Measurements from ENCODE around the gene CBL.
A peak's percentile ranks its signal among the peaks of the same experiment; 100 is the strongest.

Gene CBL

DNA sequence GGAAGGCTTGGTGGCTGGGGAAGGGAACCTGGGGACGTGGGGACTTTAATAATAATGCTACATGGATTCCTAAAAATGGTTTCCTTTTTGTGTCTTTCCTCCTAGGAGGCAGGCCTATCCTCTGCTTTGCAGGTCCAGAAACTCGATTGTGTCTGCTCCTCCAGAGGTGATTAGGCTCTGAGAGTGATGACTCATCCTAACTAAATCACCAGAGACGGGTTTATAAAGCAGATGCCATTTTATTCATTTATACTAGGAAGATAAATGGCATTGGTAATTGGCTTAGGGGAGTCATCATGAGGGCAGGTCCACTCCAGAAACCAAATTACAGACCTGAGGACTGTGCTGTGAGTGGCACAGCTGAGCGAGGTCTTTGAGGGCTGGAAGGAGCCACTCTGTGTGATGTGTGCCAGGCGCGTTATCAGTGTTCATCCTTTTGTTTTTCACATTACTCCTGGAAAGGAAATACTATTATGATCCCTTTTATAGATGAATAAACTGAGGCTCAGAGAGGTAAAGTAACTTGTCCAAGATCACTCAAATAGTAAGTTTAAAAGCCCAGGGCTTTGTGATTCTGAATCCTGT is 30.6 kb upstream of the CBL start:
- Histone ChIP-seq H3K27ac (ENCODE audit: extremely low read depth, low read depth, low read length) (no peak overlapping the region), H3K9me3 (ENCODE audit: control insufficient read depth, insufficient read depth, low read depth, low read length) (no peaks in the 10 kb centered on the region), H3K4me3 (ENCODE audit: low read depth, low read length) (no peak overlapping the region), H3K4me1 (ENCODE audit: control insufficient read depth, insufficient read depth, low read length) (no peaks in the 10 kb centered on the region), H3K36me3 (ENCODE audit: control insufficient read depth in 2 of 2, insufficient read depth in 1 of 2, low read length in 2 of 2) (peaks cover 0 to 49% of the 10 kb centered on the region in 2 experiments; a peak in 2 of 3 replicates)
- POLR2A ChIA-PET, result no interaction called here
- TF ChIP-seq ZNF366 (tag by site-specific recombination; conservative IDR thresholded peaks at IDR 0.05) (peak; percentile 38; the same call in 1 of the 2 replicates), ZBTB17 (tag by site-specific recombination; IDR thresholded peaks at IDR 0.05) (peak; percentile 83), SP7 (tag by site-specific recombination; IDR thresholded peaks at IDR 0.05) (peak; percentile 47; the same call in 1 of the 2 replicates), ZNF677 (tag by site-specific recombination; IDR thresholded peaks at IDR 0.05) (no peak), SP3 (tag by site-specific recombination; IDR thresholded peaks at IDR 0.05) (no peak), ZNF629 (tag by site-specific recombination; IDR thresholded peaks at IDR 0.05) (0 out of 2 replicates have a peak, but pooled peaks have one; percentile 28), ZNF600 (tag by site-specific recombination; IDR thresholded peaks at IDR 0.05) (peak; percentile 20; the same call in 1 of the 2 replicates), ZFP3 (tag by site-specific recombination; IDR thresholded peaks at IDR 0.05; ENCODE audit: low read depth) (no peak)
- TF ChIP-seq, protein P1, sequence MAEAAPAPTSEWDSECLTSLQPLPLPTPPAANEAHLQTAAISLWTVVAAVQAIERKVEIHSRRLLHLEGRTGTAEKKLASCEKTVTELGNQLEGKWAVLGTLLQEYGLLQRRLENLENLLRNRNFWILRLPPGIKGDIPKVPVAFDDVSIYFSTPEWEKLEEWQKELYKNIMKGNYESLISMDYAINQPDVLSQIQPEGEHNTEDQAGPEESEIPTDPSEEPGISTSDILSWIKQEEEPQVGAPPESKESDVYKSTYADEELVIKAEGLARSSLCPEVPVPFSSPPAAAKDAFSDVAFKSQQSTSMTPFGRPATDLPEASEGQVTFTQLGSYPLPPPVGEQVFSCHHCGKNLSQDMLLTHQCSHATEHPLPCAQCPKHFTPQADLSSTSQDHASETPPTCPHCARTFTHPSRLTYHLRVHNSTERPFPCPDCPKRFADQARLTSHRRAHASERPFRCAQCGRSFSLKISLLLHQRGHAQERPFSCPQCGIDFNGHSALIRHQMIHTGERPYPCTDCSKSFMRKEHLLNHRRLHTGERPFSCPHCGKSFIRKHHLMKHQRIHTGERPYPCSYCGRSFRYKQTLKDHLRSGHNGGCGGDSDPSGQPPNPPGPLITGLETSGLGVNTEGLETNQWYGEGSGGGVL (tag by site-specific recombination; IDR thresholded peaks at IDR 0.05), result no peak
- CTCF ChIA-PET, result interaction anchor here (0.6 kb wide), 1 partner anchor 22 kb away, joined by 3 read pairs; no protein-coding TSS in a partner anchor

DNA sequence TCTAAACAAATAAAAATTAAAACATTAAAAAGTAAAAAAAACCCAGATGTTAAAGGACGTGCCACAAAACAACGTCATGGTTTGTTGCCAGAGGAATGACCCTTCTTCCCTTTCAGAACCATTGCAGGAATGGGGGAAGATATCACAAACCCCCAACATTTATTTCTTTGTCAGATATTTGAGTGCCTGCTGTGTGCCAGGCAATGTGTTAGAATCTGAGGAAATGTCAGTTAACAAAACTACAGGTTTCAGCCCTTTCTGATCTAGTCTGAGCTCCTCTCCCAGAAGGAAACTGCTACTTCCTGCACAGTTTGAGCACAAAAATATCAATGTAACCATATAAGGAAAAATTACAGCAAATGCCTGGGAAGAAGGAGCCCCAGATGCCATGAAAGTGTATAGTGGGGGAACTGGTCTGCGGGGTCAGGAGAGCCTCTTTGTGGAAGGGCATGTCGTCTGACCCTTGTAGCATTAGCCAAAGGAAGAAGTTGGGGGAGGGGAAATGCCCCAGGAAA is 27.9 kb upstream of the CBL start:
- Histone ChIP-seq H3K36me3 (ENCODE audit: control insufficient read depth in 2 of 2, insufficient read depth in 1 of 2, low read length in 2 of 2) (peaks cover 0 to 67% of the 10 kb centered on the region in 2 experiments; a peak in 2 of 3 replicates), H3K4me3 (ENCODE audit: low read depth, low read length) (no peak overlapping the region), H3K27ac (ENCODE audit: extremely low read depth, low read depth, low read length) (no peak overlapping the region), H3K4me1 (ENCODE audit: control insufficient read depth, insufficient read depth, low read length) (no peaks in the 10 kb centered on the region), H3K9me3 (ENCODE audit: control insufficient read depth, insufficient read depth, low read depth, low read length) (no peaks in the 10 kb centered on the region)
- no peak for TF ChIP-seq IKZF3 (tag by site-specific recombination; IDR thresholded peaks at IDR 0.05)
- TF ChIP-seq KLF7 (tag by site-specific recombination; IDR thresholded peaks at IDR 0.05; ENCODE audit: borderline replicate concordance), result no peak
- TF ChIP-seq ZNF670 (tag by site-specific recombination; IDR thresholded peaks at IDR 0.05; ENCODE audit: low read depth), result no peak
- TF ChIP-seq ZNF777 (tag by site-specific recombination; IDR thresholded peaks at IDR 0.05; ENCODE audit: borderline replicate concordance), result no peak
- ChIA-PET CTCF (interaction anchor here (1.1 to 1.2 kb wide), 3 partner anchors 9 to 160 kb away, joined by 3 to 5 read pairs (median 4); partner anchors contain the start of gene NLRX1), POLR2A (no interaction called here)

DNA sequence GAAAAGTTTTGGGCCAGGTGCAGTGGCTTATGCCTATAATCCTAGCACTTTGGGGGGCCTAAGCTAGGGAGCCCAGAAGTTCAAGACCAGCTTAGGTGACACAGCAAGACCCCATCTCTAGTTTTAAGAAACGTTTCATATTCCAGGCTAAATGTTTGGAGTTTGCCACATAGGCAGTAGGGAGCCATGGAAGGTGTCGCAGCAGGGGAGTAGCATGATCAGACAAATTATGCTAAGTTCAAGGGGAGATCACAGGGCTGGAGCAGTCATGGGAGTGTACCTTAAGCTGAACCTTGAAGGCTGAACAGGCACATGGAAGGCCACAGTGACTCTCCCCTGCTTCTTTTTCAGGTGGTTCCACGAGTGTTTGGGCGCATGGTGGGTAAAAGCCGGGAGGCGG is 26.8 kb upstream of the CBL start:
- H3K4me3 ChIP-seq (ENCODE audit: low read depth, low read length), result no peak overlapping the region
- H3K27ac ChIP-seq (ENCODE audit: extremely low read depth, low read depth, low read length), result no peak overlapping the region
- no peak for TF ChIP-seq ZNF19 (tag by site-specific recombination; IDR thresholded peaks at IDR 0.05; ENCODE audit: low read depth)
- TF ChIP-seq ZNF16 (tag by site-specific recombination; IDR thresholded peaks at IDR 0.05; ENCODE audit: low read depth), result peak; percentile 86
- peaks cover 0 to 62% of the 10 kb centered on the region in 2 experiments; a peak in 2 of 3 replicates for H3K36me3 ChIP-seq (ENCODE audit: control insufficient read depth in 2 of 2, insufficient read depth in 1 of 2, low read length in 2 of 2)
- H3K4me1 ChIP-seq (ENCODE audit: control insufficient read depth, insufficient read depth, low read length), result no peaks in the 10 kb centered on the region
- CTCF ChIA-PET, result interaction anchor here (0.5 to 1.9 kb wide), 4 partner anchors 11 to 232 kb away, joined by 3 to 8 read pairs (median 4); partner anchors contain the start of gene CBL
- POLR2A ChIA-PET, result interaction anchor here (0.8 to 1.6 kb wide), 3 partner anchors 10 to 84 kb away, joined by 3 to 5 read pairs (median 3); partner anchors contain the start of gene NLRX1
- no peaks in the 10 kb centered on the region for H3K9me3 ChIP-seq (ENCODE audit: control insufficient read depth, insufficient read depth, low read depth, low read length)

DNA sequence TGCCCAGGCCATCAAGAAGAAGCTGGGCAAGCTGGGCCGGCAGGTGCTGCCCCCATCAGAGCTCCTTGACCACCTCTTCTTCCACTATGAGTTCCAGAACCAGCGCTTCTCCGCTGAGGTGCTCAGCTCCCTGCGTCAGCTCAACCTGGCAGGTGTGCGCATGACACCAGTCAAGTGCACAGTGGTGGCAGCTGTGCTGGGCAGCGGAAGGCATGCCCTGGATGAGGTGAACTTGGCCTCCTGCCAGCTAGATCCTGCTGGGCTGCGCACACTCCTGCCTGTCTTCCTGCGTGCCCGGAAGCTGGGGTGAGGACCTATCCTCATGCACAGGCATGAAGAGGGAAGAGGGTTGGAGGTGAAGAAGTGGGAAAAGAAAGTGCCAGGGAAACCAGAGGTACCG is 26.2 kb upstream of the CBL start:
- Histone ChIP-seq H3K9me3 (ENCODE audit: control insufficient read depth, insufficient read depth, low read depth, low read length) (no peaks in the 10 kb centered on the region), H3K4me3 (ENCODE audit: low read depth, low read length) (no peak overlapping the region), H3K27ac (ENCODE audit: extremely low read depth, low read depth, low read length) (no peak overlapping the region), H3K4me1 (ENCODE audit: control insufficient read depth, insufficient read depth, low read length) (no peaks in the 10 kb centered on the region), H3K36me3 (ENCODE audit: control insufficient read depth in 2 of 2, insufficient read depth in 1 of 2, low read length in 2 of 2) (peaks cover 0 to 56% of the 10 kb centered on the region in 2 experiments; a peak in 2 of 3 replicates)
- CTCF ChIA-PET, result interaction anchor here (0.8 to 1.9 kb wide), 3 partner anchors 10 to 26 kb away, joined by 3 to 8 read pairs (median 4); partner anchors contain the start of gene CBL
- POLR2A ChIA-PET, result interaction anchor here (0.7 to 1.6 kb wide), 4 partner anchors 9 to 104 kb away, joined by 3 to 6 read pairs (median 4); partner anchors contain the start of gene NLRX1
- TF ChIP-seq ZNF311 (tag by site-specific recombination; IDR thresholded peaks at IDR 0.05; ENCODE audit: borderline replicate concordance) (no peak), ZNF391 (tag by site-specific recombination; IDR thresholded peaks at IDR 0.05; ENCODE audit: borderline replicate concordance, low read depth) (no peak), KLF9 (tag by site-specific recombination; IDR thresholded peaks at IDR 0.05; ENCODE audit: low read depth) (no peak), ZNF426 (tag by site-specific recombination; IDR thresholded peaks at IDR 0.05) (no peak)
- TF ChIP-seq, protein P2, sequence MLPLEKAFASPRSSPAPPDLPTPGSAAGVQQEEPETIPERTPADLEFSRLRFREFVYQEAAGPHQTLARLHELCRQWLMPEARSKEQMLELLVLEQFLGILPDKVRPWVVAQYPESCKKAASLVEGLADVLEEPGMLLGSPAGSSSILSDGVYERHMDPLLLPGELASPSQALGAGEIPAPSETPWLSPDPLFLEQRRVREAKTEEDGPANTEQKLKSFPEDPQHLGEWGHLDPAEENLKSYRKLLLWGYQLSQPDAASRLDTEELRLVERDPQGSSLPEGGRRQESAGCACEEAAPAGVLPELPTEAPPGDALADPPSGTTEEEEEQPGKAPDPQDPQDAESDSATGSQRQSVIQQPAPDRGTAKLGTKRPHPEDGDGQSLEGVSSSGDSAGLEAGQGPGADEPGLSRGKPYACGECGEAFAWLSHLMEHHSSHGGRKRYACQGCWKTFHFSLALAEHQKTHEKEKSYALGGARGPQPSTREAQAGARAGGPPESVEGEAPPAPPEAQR (tag by site-specific recombination; IDR thresholded peaks at IDR 0.05), result no peak
